Head of caudate nucleus (tissue), 42 donors: ENCODE data around the gene NR3C2.
A peak's percentile ranks its signal among the peaks of the same experiment; 100 is the strongest.
"Not testable (repeated sequence)": the region's sequence is repeated elsewhere in the genome, so short reads cannot be mapped to it uniquely, and the experiment has no call there.

Experiments used
- DNase-seq, 42 donors: peaks; one replicate each; pipeline versions ENCODE4 v3.0.0 to v3.0.0-alpha.2; 2020 to 2021; ENCODE audit warnings: mixed read lengths in 7 of 42
- intact Hi-C: fragments of 100-400 bp; cut with DNase I; formaldehyde crosslinking; loops from one replicate; pipeline ENCODE4 v1.15.0; 2022

Gene NR3C2

DNA sequence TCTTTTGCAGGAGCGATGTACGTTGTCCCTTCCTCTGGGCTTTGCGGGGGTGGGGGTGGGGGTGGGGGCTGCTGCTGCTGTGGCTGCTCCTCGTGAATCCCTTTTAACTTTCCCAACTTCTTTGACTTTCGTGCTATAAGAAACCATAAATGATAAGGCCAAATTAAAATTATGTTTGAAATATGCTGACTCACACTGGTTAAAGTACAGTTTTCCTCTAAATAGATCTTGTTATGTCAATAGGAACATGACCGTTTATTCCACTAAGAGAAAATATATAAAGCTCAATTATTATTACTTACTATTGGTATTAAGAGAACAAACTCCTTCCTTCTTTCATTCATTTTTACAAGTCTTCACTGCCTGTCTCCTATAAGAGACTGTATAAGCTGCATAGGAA, 287.4 kb downstream of the NR3C2 start:
- intact Hi-C loops: no loop called here

DNA sequence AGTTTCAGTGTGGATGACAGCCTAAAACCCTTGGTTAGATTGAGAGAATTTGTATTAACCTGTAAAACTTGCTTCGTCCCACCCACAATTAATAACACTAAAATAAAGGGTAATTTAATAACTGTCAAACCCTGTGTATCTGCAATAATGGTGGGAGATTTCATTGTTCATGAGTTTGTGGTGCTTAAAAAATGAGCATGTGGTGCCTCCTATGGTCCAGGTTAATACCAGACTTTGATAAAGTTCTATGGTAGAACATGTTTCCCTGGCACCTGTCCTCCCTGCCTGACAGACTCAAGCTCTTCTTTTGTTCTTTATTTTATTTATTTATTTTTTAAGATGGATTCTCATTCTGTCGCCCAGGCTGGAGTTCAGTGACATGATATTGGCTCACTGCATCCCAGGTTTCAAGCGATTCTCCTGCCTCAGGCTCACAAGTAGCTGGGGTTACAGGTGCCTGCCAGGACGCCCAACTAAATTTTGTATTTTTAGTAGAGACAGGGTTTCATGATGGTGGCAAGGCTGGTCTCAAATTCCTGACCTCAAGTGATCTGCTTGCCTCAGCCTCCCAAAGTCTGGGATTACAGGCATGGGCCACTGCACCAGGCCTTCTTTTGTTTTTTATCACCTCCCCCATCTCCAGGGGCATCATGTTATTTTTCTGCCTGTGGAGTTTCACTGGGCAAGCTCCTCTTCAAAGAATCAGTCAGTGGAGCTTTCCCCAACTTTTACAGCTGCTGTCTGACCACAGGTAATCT, 289.2 kb downstream of the NR3C2 start:
- intact Hi-C loops: no loop called here

More for the DNA sequence above, 287.4 kb downstream of the NR3C2 start:
- no peak for DNase-seq

GRCh38 chr4:148151806-148152205, 290.4 kb downstream of the NR3C2 start:
- no peak for DNase-seq
- intact Hi-C loops: no loop called here

More for the DNA sequence above, 289.2 kb downstream of the NR3C2 start:
- no peak for DNase-seq

DNA sequence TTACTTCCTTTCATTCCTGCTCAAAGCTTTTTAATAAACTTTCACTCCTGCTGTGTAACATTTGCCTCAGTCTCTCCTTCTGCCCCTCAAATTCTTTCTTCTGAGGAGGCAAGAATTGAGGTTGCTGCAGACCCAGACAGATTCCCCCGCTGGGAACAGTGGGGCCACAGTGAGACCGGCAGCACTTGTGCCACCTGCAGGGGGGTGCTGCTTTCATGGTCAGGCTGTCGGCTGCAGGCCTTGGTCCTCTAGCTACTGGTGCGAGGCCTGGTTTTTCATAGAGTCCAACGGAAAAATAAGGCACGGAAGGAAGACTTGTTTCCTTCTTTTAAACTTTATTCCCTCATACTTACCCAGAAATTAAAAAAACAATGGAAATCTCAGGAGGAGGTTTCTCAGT, 296.7 kb downstream of the NR3C2 start:
- intact Hi-C loops: no loop called here

GRCh38 chr4:148143174-148143573, 299.0 kb downstream of the NR3C2 start:
- no peak for DNase-seq
- intact Hi-C loops: no loop called here

More for the DNA sequence above, 296.7 kb downstream of the NR3C2 start:
- DNase-seq: no peak

DNA sequence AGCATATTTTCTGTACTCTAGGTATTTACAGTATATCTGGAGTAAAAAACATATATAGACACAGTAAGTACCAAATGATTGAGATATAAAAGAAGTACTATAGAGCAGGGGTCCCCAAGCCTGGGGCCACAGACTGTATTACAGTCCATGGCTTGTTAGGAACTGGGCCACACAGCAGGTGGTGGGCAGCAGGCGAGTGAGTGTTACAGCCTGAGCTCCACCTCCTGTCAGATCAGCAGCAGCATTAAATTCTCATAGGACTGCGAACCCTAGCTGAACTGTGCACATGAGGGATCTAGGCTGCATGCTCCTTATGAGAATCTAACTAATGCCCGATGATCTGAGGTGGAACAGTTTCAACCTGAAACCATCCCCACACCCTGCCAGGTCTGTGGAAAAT, 300.7 kb downstream of the NR3C2 start:
- no peak for DNase-seq
- intact Hi-C loops: no loop called here

DNA sequence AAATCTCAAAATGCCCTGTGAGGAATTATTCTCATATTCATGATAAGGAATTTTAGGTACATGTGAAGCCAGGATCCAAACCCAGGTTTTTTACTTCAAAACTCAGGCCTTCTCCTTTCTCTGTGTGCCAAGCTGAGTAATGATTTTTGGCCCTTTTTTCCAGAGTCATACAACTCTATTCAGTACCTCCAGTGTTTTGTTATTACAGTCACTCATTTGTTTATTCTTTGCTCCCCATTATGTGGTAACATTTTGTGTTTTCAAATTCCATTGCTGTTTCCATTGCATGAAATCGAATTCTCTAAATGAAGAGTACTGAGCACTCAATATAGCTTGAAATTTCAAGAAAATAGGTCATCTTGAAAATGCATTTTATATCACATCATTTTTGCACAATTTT, 315.4 kb downstream of the NR3C2 start:
- intact Hi-C loops: no loop called here
- DNase-seq: no peak

DNA sequence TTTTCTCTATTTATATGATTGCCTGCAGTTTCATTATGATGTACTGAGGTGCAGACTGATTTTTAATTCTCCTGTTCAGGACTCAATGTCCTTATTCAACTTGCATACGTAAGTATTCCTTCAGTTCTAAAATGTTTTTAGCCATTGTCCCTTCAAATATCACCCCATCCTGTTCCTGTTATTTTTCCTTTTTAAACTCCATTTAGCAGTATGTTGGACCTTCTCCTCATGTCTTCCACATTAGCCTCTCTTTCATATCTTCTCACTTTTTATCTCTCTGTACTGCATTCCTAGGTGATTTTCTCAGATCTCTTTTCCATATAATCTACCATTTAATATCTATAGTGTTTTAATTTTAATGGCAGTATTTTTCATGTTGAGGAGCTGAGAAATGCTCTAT, 317.7 kb downstream of the NR3C2 start:
- intact Hi-C loops: no loop called here
- no peak for DNase-seq

DNA sequence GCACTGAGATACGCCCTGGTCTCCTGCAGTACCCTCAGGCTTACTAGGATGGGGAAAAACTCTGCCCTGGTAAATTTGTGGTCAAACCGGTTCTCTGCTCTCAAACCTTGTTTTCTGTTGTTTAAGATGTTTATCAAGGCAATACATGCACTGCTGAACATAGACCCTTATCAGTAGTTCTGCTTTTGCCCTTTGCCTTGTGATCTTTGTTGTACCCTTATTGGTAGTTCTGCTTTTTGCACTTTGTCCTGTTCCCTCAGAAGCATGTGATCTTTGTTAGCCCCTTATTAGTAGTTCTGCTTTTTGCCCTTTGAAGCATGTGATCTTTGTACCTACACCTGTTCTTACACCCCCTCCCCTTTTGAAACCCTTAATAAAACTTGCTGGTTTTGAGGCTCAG, 319.1 kb downstream of the NR3C2 start:
- DNase-seq, intact Hi-C loops: not testable (repeated sequence)

- intact Hi-C loops: no loop called here
- DNase-seq: no peak
Measured at GRCh38 chr4:148120216-148120615, 322.0 kb downstream of the NR3C2 start.

DNA sequence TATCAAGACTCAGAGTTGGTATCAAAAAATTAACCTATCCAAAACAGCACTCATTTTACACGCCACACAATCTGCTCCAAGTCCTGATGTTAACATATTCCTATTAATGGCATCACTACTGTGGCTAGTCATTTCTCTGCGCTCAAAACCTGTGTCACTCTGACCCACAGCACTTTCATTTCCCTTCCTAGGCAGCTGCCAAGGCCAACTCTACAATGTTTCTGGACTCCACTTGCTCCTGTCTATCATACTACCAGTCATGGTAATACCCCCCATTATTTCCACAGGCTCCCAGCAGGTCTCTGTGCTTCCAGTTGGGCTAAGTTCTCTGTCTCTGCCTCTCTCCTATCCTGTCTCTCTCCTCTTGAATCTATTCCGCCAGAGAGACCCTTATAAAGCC, 323.6 kb downstream of the NR3C2 start:
- no peak for DNase-seq
- intact Hi-C loops: no loop called here

GRCh38 chr4:148118179-148118578, 324.0 kb downstream of the NR3C2 start:
- intact Hi-C loops: no loop called here

DNA sequence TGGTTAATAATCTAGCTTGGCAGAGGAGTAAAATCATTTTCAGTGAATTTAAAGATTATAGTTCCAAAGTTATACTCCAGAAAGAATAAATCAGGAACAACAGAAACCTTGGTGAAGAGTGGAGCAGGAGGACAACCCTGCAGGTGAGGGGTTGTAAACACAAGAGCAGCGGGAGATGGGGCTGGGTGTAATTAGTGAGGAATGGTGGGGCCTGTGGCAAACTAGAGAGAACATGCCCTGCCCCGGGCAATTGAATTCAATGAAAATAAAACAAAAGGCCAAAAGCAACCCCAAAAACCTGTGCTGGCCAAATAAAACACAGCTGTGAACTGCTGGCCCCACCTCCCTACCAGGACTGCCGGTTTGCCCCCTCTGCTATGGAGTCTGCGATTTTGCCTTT, 325.2 kb downstream of the NR3C2 start:
- intact Hi-C loops: no loop called here
- DNase-seq: no peak

More at GRCh38 chr4:148118179-148118578, 324.0 kb downstream of the NR3C2 start:
- no peak for DNase-seq

DNA sequence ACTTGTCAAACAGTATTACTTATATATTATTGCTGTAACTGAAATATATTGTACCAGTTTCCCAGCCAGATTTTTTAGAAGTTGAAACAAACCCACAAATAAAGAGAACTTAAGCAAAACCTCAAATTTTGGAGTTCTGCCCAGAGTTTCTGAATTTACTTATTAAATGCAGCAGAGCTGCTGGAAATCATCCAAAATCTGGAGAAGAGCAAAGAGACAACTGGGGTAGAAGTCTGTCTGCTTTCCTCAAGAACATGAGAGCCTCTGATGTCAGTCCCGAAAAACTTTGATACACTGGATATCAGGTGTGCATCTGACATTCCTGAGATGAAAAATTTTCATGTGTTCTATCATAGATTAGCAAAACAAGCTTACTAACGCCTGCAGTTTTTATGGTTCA, 325.9 kb downstream of the NR3C2 start:
- intact Hi-C loops: no loop called here
- DNase-seq: peak in 3 of 42 donors; percentile 14 to 16 (median 14)

GRCh38 chr4:148114436-148114835, 327.8 kb downstream of the NR3C2 start:
- DNase-seq: no peak
- intact Hi-C loops: no loop called here

- intact Hi-C loops: no loop called here
- peak in 6 of 42 donors; percentile 30 to 49 (median 39) for DNase-seq
Measured at GRCh38 chr4:148112231-148112982, 329.8 kb downstream of the NR3C2 start.

DNA sequence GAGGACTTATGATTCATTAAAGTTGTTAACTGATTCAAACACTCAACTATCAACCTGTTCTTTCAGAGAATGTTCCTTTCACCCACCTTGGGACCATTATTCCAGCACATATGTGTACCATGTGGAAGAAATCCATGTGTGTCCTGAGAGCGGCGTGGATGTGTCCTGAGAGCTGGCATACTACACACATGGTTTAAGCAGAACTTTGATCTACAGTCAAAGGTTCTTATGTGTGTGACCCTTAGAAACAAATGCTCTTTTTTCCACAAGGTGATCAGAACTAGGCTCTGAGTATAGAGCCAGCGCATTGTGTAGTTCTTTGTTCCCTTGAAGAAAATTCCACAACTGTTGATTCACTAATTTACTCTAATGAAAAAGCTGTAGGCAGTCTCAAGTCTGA, 332.0 kb downstream of the NR3C2 start:
- DNase-seq: no peak
- intact Hi-C loops: no loop called here

GRCh38 chr4:148109216-148109615, 333.0 kb downstream of the NR3C2 start:
- intact Hi-C loops: no loop called here

DNA sequence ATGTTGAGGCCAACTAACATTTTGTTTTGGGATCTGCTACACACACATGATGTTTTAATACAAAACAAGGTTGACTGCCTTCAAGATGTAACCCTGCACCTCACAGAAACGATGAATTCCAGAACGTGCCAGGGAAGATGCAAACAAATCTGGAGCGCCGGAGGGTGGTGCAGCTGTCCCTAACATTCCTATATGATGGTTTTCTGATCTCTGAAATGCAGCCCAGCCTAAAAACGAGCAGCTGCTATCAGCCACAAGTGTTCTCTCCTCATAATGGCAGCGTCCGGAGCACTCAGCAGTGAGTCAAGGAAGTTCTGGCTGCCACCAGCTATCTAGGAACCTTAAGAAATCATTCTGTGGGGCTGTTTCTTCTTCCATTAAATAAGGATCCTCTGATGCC, 333.4 kb downstream of the NR3C2 start:
- DNase-seq: no peak

More at GRCh38 chr4:148109216-148109615, 333.0 kb downstream of the NR3C2 start:
- DNase-seq: no peak

GRCh38 chr4:148103597-148104355, 338.4 kb downstream of the NR3C2 start:
- intact Hi-C loops: no loop called here
- DNase-seq: no peak

More for the DNA sequence above, 333.4 kb downstream of the NR3C2 start:
- intact Hi-C loops: no loop called here
